A549 treated with AZD2906 at 1 μM for 4 hours (cell line): ENCODE results near the gene HSPA1L. TPM values are rescaled to one million over a fixed set of nuclear protein-coding genes. Genes with fewer than 3 reads are reported as not detected.

Experiments used
- total RNA-seq: library from RNA; stranded (reverse); fragments of 200-300 nt; extraction: Qiagen RNA extraction; gene quantifications from 5 replicates; pipeline ENCODE4 v1.2.3, GENCODE V29; 2022

HSPA1L gene
- total RNA-seq = 1.2 to 1.7 TPM (median 1.4 TPM) in 5 replicates

DNA sequence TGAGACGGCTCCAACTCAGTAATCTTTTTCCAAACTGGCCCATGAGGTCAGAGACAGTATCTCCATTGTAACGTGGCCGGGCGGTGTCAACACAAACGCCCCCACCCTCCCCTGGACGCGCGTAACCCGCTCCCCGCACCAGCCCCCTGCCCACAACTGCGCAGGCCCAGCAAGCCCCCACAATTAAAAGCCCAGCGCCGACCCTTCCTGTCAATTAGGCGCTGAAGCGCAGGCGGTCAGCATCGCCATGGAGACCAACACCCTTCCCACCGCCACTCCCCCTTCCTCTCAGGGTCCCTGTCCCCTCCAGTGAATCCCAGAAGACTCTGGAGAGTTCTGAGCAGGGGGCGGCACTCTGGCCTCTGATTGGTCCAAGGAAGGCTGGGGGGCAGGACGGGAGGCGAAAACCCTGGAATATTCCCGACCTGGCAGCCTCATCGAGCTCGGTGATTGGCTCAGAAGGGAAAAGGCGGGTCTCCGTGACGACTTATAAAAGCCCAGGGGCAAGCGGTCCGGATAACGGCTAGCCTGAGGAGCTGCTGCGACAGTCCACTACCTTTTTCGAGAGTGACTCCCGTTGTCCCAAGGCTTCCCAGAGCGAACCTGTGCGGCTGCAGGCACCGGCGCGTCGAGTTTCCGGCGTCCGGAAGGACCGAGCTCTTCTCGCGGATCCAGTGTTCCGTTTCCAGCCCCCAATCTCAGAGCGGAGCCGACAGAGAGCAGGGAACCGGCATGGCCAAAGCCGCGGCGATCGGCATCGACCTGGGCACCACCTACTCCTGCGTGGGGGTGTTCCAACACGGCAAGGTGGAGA, at the start of gene HSPA1L, which contains the start of gene HSPA1A:
TSS of gene HSPA1L (minus strand) at position 259 of the 814 bp plus-strand sequence. CDS start 3,311 bp downstream, outside the sequence.
TSS of gene HSPA1A (plus strand) at position 519 of the 814 bp plus-strand sequence. CDS start at position 733, 214 bp downstream.

DNA sequence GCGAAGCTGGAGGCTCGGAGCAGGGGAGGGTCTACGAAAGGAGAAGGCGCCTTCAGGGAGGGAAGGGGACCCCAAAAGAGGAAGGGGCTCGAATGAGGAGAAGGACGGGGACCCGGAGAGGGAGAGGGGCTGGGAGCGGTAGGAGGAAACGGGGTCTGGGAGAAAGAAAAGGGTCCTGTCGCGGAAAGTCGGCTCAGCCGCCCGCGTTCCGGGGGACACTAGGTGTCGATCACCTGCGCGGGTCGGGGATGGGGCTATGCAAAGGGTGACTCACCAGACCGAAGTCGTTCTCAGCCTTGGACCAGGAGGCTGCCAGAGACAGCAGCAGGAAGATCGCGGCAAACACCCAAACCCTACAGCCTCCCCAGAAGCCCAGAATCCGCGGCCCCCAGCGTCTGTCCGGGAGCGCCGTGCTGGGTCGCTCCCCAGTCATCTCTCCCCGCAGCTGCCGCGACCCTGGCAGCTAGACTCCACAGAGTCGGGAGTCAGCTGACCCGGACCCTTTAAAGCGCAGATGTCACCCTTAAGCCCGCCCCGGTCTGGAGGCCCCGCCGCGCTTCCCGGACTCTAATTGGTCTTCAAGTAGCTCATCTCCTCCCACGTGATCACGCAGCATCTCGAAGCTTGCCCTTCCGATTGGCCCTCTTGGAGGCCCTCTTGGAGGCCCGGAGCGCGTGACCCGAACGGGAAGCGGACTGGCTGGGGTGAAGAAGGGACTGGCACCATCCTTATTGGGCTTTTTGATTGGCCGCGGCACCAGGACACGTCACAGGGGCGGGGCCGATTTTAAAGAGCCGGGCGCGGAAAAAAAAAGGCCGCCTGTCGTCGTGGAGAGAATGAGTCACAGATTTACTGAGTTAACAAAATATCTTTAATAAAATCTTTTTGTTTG, 47.5 kb upstream of the HSPA1L start, which contains the start of gene NEU1:
TSS of gene NEU1 (minus strand) at position 478 of the 892 bp plus-strand sequence. CDS start at position 433, 45 bp downstream.

DNA sequence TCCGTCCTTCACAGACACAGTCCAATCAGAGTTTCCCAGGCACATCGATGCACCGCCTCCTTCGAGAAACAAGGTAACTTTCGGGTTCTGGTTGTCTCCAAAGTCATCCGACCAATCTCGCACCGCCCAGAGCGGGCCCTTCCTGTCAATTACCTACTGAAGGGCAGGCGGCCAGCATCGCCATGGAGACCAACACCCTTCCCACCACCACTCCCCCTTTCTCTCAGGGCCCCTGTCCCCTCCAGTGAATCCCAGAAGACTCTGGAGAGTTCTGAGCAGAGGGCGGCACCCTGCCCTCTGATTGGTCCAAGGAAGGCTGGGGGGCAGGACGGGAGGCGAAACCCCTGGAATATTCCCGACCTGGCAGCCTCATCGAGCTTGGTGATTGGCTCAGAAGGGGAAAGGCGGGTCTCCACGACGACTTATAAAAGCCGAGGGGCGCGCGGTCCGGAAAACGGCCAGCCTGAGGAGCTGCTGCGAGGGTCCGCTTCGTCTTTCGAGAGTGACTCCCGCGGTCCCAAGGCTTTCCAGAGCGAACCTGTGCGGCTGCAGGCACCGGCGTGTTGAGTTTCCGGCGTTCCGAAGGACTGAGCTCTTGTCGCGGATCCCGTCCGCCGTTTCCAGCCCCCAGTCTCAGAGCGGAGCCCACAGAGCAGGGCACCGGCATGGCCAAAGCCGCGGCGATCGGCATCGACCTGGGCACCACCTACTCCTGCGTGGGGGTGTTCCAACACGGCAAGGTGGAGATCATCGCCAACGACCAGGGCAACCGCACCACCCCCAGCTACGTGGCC, 12.4 kb upstream of the HSPA1L start, which contains the start of gene HSPA1B:
TSS of gene HSPA1B (plus strand) at position 453 of the 794 bp plus-strand sequence. CDS start at position 666, 213 bp downstream.

DNA sequence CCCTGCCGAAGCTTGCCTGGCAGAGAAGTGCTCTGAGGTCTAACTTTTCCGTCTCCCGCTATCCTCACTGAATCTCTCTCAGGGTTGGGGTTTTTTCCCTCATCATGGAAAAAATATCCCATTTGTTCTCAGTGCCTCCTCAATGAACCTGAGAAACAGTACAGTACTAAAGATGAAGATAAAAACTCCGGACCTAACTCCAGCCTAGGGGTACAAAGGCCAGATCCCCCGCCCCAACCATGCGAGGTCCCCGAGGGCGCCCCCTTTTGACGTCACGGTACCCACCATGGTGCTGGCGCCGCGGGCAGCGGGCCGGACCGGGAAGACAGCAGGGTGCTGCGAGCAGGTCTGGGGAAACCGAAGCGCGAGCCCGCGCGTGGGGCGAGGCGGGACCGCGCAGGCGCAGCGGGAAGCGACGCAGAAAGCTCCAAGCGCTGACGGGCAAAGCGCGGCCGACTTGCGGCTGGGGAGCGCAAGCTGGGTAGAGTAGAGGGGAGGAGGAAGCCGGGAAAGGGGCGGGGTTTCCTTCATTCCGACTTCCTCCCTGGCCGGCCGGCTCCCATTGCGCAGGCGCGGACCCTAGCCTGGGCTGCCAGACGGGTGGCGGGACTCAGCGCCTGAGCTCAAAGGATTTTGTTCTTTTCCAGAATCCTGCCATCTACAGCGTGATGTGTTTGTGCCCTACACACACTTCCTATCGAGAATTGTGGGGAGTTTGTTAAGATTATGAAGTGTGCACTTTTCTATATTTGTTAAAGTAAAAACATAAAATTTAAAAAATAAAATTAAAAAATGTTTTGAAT, 8.4 kb downstream of the HSPA1L start, which contains the start of gene LSM2:
TSS of gene LSM2 (minus strand) at position 497 of the 803 bp plus-strand sequence. CDS start at position 288, 209 bp downstream.

DNA sequence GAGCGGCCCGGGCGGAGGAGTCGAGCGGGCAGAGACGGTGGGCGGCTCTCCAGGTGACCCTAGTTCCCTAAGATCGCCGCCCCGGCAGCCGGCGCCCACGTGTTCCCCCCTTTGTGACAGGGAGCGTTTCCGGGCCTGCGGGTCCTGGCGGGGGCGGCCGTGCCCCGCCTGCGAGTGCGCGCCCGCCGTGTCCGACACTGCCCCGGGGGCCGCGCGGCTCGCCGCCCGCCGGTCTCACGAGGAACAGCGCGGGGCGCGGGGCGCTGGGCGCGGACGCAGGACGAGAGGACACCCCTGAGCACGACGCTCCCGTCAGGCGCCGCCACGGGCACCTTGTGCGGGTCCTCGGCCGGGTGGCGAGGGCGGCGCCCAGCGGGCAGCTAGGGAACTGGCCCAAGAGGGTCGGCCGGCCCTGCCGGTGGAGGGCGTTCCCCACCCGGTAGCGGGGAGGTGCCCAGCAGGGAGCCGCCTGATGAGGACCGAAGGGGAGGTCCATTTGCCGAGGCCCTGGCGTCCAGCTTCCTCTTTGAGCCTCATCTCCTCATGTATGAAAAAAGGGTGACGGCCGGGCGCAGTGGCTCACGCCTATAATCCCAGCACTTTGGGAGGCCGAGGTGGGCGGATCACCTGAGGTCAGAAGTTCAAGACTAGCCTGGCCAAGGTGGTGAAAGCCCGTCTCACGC, 19.3 kb downstream of the HSPA1L start, which contains the start of gene VARS1:
TSS of gene VARS1 (minus strand) at position 137 of the 683 bp plus-strand sequence. CDS start 535 bp downstream, outside the sequence.

DNA sequence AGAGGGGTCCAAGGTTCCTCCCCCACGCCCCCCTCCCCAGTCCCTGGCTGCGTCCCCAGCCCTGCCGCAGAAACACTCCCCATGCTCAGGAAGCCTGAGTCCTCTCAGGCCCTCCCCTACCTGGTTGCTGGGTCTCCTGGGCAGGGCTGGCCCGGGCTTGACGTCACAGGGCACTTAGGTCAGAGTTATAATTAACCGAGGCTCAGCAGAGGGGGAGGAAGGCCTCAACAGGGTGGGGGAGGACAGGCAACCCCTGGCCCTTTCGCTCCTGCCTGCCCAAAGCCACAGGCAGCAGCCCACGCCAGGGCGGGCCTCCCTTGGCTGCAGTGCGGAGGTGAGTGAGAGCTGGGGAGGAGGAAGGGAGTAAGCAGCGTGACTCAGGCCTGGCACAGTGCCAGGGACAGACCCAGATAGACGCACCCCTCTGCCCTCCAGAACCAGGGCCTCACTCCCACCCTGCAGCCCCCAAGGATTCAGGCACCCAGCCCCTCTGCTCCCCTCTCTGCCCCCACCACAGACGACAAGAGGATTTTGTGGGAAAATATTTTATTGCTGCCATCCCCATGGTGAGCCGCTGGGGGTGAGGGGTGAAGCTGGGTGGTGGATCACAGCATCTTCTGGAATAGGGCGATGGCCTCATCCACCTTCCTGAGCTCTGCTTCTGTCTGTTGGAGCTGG, 38.0 kb downstream of the HSPA1L start, which contains the start of gene VWA7:
TSS of gene VWA7 (minus strand) at position 340 of the 678 bp plus-strand sequence. CDS start 549 bp downstream, outside the sequence.

DNA sequence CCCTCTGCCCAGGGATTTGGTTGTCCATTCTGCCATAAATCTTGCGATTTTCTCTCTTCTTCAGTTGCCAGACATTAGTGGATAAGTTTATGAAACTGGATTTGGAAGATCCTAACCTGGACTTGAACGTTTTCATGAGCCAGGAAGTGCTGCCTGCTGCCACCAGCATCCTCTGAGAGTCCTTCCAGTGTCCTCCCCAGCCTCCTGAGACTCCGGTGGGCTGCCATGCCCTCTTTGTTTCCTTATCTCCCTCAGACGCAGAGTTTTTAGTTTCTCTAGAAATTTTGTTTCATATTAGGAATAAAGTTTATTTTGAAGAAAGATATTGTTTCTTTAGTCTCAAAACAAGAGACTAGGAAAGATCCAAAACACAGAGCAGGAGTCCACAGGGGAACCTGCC, 52.7 kb downstream of the HSPA1L start, which contains the start of gene SAPCD1:
TSS of gene SAPCD1 (plus strand) at position 301 of the 400 bp plus-strand sequence. CDS start 399 bp downstream, outside the sequence.

Other genes with a start within 250 kb of the HSPA1L start
- gene LTA, start 243.0 kb downstream of the HSPA1L start, total RNA-seq = 0.07 to 0.23 TPM (median 0.08 TPM) in 3 of 5 replicates, not detected in the others
- 0.07 to 0.08 TPM in 2 of 5 replicates, not detected in the others for gene TNF, start 239.7 kb downstream of the HSPA1L start, total RNA-seq
- gene LTB, start 232.9 kb downstream of the HSPA1L start, total RNA-seq = 0.12 to 0.49 TPM (median 0.14 TPM) in 4 of 5 replicates, not detected in the other
- gene LST1, start 229.0 kb downstream of the HSPA1L start, total RNA-seq = 0.14 to 0.41 TPM (median 0.29 TPM) in 5 replicates
- not detected in 5 replicates for gene NCR3, start 222.3 kb downstream of the HSPA1L start, total RNA-seq
- not detected in 5 replicates for gene AIF1, start 200.0 kb downstream of the HSPA1L start, total RNA-seq
- 66.2 to 87.9 TPM (median 84.6 TPM) in 5 replicates for gene PRRC2A, start 194.6 kb downstream of the HSPA1L start, total RNA-seq
- gene BAG6, start 162.6 kb downstream of the HSPA1L start, total RNA-seq = 117 to 150 TPM (median 136 TPM) in 5 replicates
- gene APOM, start 159.4 kb downstream of the HSPA1L start, total RNA-seq = 2.9 to 3.7 TPM (median 3.1 TPM) in 5 replicates
- gene C6orf47, start 154.5 kb downstream of the HSPA1L start, total RNA-seq = 11.3 to 12.4 TPM (median 11.9 TPM) in 5 replicates
- 7.8 to 11.3 TPM (median 10.1 TPM) in 5 replicates for gene GPANK1, start 150.3 kb downstream of the HSPA1L start, total RNA-seq
- gene CSNK2B, start 149.2 kb downstream of the HSPA1L start, total RNA-seq = 169 to 183 TPM (median 179 TPM) in 5 replicates
- 2.7 to 4.2 TPM (median 3.2 TPM) in 5 replicates for gene LY6G5B, start 145.3 kb downstream of the HSPA1L start, total RNA-seq
- gene LY6G5C, start 134.2 kb downstream of the HSPA1L start, total RNA-seq = 1.2 to 1.7 TPM (median 1.4 TPM) in 5 replicates
- 14.2 to 17.5 TPM (median 16.7 TPM) in 5 replicates for gene ABHD16A, start 112.0 kb downstream of the HSPA1L start, total RNA-seq
- gene LY6G6F, start 108.4 kb downstream of the HSPA1L start, total RNA-seq = not detected in 5 replicates
- not detected in 5 replicates for gene LY6G6D, start 99.9 kb downstream of the HSPA1L start, total RNA-seq
- 0.08 to 0.14 TPM (median 0.09 TPM) in 3 of 5 replicates, not detected in the others for gene LY6G6C, start 93.5 kb downstream of the HSPA1L start, total RNA-seq
- not detected in 5 replicates for gene MPIG6B, start 91.9 kb downstream of the HSPA1L start, total RNA-seq
- 25.2 to 32.8 TPM (median 28.6 TPM) in 5 replicates for gene DDAH2, start 86.0 kb downstream of the HSPA1L start, total RNA-seq
- gene CLIC1, start 78.8 kb downstream of the HSPA1L start, total RNA-seq = 467 to 486 TPM (median 475 TPM) in 5 replicates
- 10.5 to 14.8 TPM (median 11.7 TPM) in 5 replicates for gene MSH5, start 75.3 kb downstream of the HSPA1L start, total RNA-seq
- gene SAPCD1, start 52.6 kb downstream of the HSPA1L start, total RNA-seq = 1.6 to 4.2 TPM (median 3.1 TPM) in 5 replicates
- gene VWA7, start 38.0 kb downstream of the HSPA1L start, total RNA-seq = 1.3 to 1.9 TPM (median 1.5 TPM) in 5 replicates
- gene VARS1, start 19.5 kb downstream of the HSPA1L start, total RNA-seq = 49.3 to 54.8 TPM (median 53.0 TPM) in 5 replicates
- 43.6 to 61.8 TPM (median 59.8 TPM) in 5 replicates for gene LSM2, start 8.3 kb downstream of the HSPA1L start, total RNA-seq
- 132 to 240 TPM (median 186 TPM) in 5 replicates for gene HSPA1A, start 260 bp upstream of the HSPA1L start, total RNA-seq
- gene HSPA1B, start 12.5 kb upstream of the HSPA1L start, total RNA-seq = 94.0 to 169 TPM (median 135 TPM) in 5 replicates
- gene NEU1, start 47.5 kb upstream of the HSPA1L start, total RNA-seq = 24.3 to 33.7 TPM (median 27.9 TPM) in 5 replicates
- gene SLC44A4, start 63.7 kb upstream of the HSPA1L start, total RNA-seq = 0.05 TPM in 3 of 5 replicates, not detected in the others
- gene EHMT2, start 82.4 kb upstream of the HSPA1L start, total RNA-seq = 21.5 to 29.0 TPM (median 26.5 TPM) in 5 replicates
- gene ZBTB12, start 86.8 kb upstream of the HSPA1L start, total RNA-seq = 2.9 to 4.5 TPM (median 3.8 TPM) in 5 replicates
- 0.20 to 0.34 TPM (median 0.23 TPM) in 5 replicates for gene C2, start 112.4 kb upstream of the HSPA1L start, total RNA-seq
- gene CFB, start 130.8 kb upstream of the HSPA1L start, total RNA-seq = 1.3 to 3.0 TPM (median 2.0 TPM) in 5 replicates
- 73.0 to 92.7 TPM (median 76.9 TPM) in 5 replicates for gene NELFE, start 143.7 kb upstream of the HSPA1L start, total RNA-seq
- 19.9 to 23.7 TPM (median 22.8 TPM) in 5 replicates for gene SKIC2, start 143.9 kb upstream of the HSPA1L start, total RNA-seq
- 11.1 to 13.8 TPM (median 11.8 TPM) in 5 replicates for gene DXO, start 156.9 kb upstream of the HSPA1L start, total RNA-seq
- gene C4A, start 166.8 kb upstream of the HSPA1L start, total RNA-seq = 0.80 to 1.1 TPM (median 0.93 TPM) in 5 replicates
- 0.58 to 1.2 TPM (median 0.96 TPM) in 5 replicates for gene C4B, start 199.5 kb upstream of the HSPA1L start, total RNA-seq
- 0.06 TPM in 1 of 5 replicates, not detected in the others for gene CYP21A2, start 223.1 kb upstream of the HSPA1L start, total RNA-seq